Measurements from ENCODE around the gene SRXN1. TPM values are rescaled to one million over a fixed set of nuclear protein-coding genes. Genes with fewer than 3 reads are reported as not detected.

Gene SRXN1
- total and polyA plus RNA-seq, 9 of the 15 experiments (the other 6 are each of a cell fraction or from before 2014, with no cell fraction given) = 6.8 to 36.4 (median 21.6) TPM

DNA sequence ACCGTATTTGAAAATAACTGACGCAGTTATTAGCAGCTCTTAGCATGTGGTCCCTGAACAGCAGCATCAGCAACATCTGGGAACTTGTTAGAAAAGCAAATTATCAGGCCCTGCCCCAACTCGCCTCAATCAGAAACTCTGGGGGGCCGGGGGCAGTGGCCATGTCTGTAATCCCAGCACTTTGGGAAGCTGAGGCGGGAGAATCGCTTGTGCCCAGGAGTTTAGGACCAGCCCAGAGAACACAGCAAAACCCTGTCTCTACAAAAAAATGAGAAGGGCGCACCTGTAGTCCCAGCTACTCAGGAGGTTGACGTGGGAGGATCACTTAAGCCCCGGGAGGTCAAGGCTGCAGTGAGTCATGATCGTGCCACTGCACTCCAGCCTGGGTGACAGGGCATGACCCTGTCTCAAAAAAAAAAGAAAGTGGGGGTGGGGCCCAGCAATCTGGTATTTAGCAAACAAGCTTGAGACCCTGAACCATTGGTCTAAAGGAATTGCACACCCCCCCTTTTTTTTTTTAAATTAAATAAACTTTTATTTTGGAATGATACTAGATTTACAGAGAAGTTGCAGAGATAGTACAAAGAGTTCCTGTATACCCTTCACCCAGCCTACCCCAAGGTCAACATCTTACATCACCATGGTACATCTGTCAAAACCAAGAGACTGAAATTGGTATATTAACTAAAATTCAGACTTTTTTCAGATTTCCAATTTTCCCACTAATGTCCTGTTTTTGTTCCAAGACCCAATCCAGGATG, 6.7 kb downstream of the SRXN1 start:
- Histone ChIP-seq H4K20me1 (replicated peaks; ENCODE audit: control insufficient read depth, insufficient read depth, low read length) (no peaks in the 10 kb centered on the region), H3K27me3 (ENCODE audit: control insufficient read depth in 2 of 2, insufficient read depth in 2 of 2, low read length in 2 of 2) (no peaks in the 10 kb centered on the region), H3K4me3 (no peak overlapping the region), H3K9ac (ENCODE audit: insufficient read depth in 1 of 2, low read depth in 2 of 2, low read length in 2 of 2) (no peak overlapping the region), H3K9me1 (ENCODE audit: control insufficient read depth, insufficient read depth, low read length) (no peaks in the 10 kb centered on the region), H3K4me1 (replicated peaks in 1 of 2; ENCODE audit: control insufficient read depth in 2 of 2, insufficient read depth in 2 of 2, low read length in 2 of 2) (peaks cover 17 to 20% of the 10 kb centered on the region in 2 experiments; a peak in 4 of 5 replicates), H3K4me2 (ENCODE audit: insufficient read depth, low read length) (peak overlapping the region; percentile 35; the same call in 1 of the 2 replicates), H3K36me3 (ENCODE audit: control insufficient read depth, insufficient read depth, low read length) (peaks cover 44% of the 10 kb centered on the region), H3K9me3 (replicated peaks; ENCODE audit: control insufficient read depth, insufficient read depth, low read depth, low read length) (no peaks in the 10 kb centered on the region), H3K79me2 (ENCODE audit: control insufficient read depth, insufficient read depth, low read length) (peaks cover 27% of the 10 kb centered on the region), H3K27ac (ENCODE audit: extremely low read depth, low read depth, low read length) (peak overlapping the region; percentile 67; the same call in 2 of the 3 replicates), H2AFZ (ENCODE audit: low read depth, low read length) (no peak overlapping the region)
- no TSS peak for BruUV-seq (replicated peaks)
- 74% methylated on average over 6 of the region's 10 CpGs for WGBS (ENCODE audit: insufficient coverage, low coverage, missing lambda C conversion rate)
- intact Hi-C loops (cut with micrococcal nuclease) = loop anchor here (10.0 kb wide), 1 partner anchor 291 kb away; no protein-coding TSS in a partner anchor
- ChIA-PET POLR2A (interaction anchor here (0.6 to 1.3 kb wide), 3 partner anchors 21 to 170 kb away, joined by 3 read pairs; no protein-coding TSS in a partner anchor), CTCF (ENCODE audit: low intra/inter-chr PET ratio) (interaction anchor here (0.6 to 2.7 kb wide), 2 partner anchors 84 to 95 kb away, joined by 5 to 17 read pairs; no protein-coding TSS in a partner anchor)
- FAIRE-seq (no peak), DNase-seq (ENCODE audit: extremely low read depth in 1 of 4, low spot score in 3 of 4) (peak in 1 of 4 experiments; percentile 41), ATAC-seq (peak; percentile 25; the same call in 2 of the 3 replicates)
- in situ Hi-C loops (cut with MboI) = loop anchor here (5.0 kb wide), 1 partner anchor 89 kb away; no protein-coding TSS in a partner anchor
- TF ChIP-seq EGR1 (conservative IDR thresholded peaks at IDR 0.05) (peak; percentile 26; the same call in 1 of the 2 replicates), JUND (IDR thresholded peaks at IDR 0.05; ENCODE audit: borderline replicate concordance, low read depth, low read length) (peak; percentile 57), JUND (tag; IDR thresholded peaks at IDR 0.05; ENCODE audit: borderline replicate concordance, low read depth, low read length) (no peak), ZNF384 (IDR thresholded peaks at IDR 0.05; ENCODE audit: low read depth, low read length) (peak; percentile 85), DPF2 (IDR thresholded peaks at IDR 0.05) (0 out of 2 replicates have a peak, but pooled peaks have one; percentile 16), SUPT5H (IDR thresholded peaks at IDR 0.05) (0 out of 2 replicates have a peak, but pooled peaks have one; percentile 11), NR2C2 (CRISPR knock-in tag; IDR thresholded peaks at IDR 0.05) (no peak), NR2C2 (tag; IDR thresholded peaks at IDR 0.05) (peak; percentile 54; the same call in 1 of the 2 replicates), NRF1 (conservative IDR thresholded peaks at IDR 0.05 in 1 of 2, IDR thresholded peaks at IDR 0.05 in 1 of 2) (no peak)
- TF ChIP-seq, protein P1, sequence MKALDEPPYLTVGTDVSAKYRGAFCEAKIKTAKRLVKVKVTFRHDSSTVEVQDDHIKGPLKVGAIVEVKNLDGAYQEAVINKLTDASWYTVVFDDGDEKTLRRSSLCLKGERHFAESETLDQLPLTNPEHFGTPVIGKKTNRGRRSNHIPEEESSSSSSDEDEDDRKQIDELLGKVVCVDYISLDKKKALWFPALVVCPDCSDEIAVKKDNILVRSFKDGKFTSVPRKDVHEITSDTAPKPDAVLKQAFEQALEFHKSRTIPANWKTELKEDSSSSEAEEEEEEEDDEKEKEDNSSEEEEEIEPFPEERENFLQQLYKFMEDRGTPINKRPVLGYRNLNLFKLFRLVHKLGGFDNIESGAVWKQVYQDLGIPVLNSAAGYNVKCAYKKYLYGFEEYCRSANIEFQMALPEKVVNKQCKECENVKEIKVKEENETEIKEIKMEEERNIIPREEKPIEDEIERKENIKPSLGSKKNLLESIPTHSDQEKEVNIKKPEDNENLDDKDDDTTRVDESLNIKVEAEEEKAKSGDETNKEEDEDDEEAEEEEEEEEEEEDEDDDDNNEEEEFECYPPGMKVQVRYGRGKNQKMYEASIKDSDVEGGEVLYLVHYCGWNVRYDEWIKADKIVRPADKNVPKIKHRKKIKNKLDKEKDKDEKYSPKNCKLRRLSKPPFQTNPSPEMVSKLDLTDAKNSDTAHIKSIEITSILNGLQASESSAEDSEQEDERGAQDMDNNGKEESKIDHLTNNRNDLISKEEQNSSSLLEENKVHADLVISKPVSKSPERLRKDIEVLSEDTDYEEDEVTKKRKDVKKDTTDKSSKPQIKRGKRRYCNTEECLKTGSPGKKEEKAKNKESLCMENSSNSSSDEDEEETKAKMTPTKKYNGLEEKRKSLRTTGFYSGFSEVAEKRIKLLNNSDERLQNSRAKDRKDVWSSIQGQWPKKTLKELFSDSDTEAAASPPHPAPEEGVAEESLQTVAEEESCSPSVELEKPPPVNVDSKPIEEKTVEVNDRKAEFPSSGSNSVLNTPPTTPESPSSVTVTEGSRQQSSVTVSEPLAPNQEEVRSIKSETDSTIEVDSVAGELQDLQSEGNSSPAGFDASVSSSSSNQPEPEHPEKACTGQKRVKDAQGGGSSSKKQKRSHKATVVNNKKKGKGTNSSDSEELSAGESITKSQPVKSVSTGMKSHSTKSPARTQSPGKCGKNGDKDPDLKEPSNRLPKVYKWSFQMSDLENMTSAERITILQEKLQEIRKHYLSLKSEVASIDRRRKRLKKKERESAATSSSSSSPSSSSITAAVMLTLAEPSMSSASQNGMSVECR (CRISPR knock-in tag; IDR thresholded peaks at IDR 0.05) = no peak

Measured in K562 (cell line).